ENCODE measurements around the gene RAB3C.

The RAB3C gene

DNA sequence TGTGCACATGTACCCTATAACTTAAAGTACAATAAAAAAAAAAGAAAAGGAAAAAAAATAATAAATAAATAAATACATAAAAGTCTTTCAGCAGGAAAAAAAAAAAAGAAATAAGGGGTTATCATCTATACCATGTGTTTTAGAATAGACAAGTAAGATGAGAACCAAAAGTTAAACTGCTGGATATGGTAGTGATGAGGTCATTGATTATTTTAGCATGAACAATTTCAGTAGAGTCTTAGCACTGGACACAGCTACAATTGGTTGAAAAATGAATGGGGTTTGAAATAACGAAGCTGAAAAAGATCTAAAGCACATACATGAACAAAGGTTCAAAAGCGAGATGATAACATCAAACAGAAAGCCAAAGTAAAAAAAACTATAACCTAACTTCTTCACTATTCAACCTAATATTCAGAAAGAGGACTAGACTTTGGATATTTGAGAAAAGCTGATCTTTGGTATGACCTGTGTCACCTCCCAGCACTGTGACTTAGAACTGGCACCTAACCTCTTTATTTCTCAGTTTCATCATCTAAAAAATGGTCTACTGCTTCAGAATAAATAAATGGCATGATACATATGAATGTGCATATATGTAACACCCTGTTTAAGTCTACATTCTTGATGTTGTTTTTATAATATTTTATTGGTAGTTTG is 133.3 kb downstream of the RAB3C start:
- DNase-seq (ENCODE audit: low read depth): no peak
- no peak overlapping the region for H3K4me3 ChIP-seq (ENCODE audit: low read depth, low read length)

DNA sequence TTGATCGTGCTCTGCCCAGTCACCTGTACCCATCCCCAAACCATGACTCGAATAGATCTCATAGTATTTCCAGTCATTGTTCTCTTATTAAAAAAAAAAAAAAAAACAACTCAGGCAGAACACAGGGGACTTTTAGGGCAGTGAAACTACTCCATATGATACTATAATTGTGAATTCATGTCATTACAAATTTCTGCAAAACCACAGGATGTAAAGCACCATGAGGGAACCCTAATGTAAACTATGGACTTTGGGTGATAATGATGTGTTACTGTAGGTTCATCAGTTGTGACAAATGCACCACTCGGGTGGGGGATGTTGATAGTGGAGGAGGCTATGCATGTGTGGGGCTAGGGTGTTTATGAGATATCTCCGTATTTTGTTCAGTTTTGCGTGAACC is 133.8 kb downstream of the RAB3C start:
- no peak for DNase-seq (ENCODE audit: low read depth)
- H3K4me3 ChIP-seq (ENCODE audit: low read depth, low read length): no peak overlapping the region

DNA sequence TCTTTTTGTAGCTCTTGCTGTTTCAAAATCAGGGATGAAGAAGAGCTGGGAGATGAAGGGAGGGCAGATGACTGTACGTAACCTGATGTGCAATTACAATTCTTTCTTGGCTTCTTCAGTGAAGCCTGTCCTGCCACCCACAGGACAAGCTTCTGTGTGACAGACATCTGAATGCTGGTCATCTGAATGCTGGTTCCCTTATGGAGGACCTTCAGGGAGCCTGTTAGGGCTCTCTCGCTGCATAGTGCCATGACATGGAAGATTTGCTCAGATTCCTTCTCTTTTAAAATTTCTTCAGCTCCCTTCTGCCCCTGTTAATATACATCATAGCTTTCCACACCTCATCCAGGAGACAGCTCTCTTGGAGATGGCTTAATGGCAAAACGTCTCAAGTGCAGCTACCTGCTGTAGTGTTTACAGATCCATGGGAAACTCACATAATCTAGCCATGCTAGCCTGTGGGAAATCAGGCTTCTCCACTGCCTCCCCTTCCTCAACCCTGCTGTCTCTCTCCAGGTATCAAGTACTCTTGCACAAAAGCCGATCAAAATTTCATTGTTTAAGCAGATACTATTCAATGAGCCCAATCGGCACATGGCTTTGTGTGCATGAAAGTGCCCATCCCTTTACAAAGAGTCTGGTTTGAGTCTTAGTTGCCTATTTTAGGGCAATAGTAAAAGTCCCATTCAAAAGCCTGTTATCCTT is 134.6 kb downstream of the RAB3C start:
- H3K4me3 ChIP-seq (ENCODE audit: low read depth, low read length): no peak overlapping the region
- no peak for DNase-seq (ENCODE audit: low read depth)

DNA sequence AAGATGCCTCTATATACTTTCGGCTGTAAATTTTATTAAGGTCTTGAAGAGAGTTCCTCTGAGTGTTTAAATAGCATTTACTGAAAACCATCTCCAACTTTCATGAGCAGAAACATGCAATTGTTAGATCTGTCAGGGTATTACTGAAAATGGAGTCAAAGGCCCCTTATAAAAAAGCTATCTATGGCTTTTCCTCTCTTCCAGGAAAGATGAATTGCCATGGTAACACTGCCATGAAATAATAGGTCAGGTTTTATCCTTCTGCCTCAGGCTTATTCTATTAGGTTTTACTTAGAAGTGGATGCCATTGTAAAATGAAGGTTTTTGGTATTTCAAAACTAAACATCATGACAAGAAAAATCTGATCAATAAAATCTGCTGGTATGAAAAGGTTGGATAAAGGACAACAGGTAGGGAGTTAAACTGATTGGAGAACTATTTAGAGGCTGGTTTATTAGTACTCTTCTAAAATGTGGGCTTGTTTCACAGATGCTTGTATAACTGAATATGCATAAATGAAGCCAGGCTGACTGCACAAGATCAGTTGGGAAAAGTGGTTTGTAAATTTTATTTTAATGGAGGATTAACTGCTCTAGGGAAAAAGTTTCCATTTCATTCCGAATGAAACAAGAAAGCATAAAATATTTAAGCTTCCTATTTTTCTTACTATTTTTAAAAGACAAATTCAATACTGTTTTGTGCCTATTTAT is 135.5 kb downstream of the RAB3C start:
- no peak overlapping the region for H3K4me3 ChIP-seq (ENCODE audit: low read depth, low read length)
- DNase-seq (ENCODE audit: low read depth): no peak

DNA sequence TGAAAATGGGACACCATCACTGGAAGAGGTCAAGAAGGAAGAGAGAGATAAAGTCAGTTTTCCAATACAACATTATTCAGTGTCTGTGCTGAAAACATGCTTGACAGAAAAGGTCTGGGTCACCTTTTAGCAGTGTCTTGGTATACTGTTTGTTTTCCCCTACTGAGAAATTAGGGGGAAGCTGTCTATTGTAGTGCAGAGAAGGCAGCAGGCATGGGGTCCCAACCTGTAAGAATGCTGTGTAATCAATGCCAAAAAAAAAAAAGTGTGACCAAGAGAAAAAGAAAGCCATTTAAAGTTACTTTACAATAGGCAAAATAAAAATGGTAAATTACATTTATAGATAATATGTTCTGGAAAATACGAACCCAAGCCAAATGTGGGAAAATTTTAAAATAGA is 139.3 kb downstream of the RAB3C start:
- no peak overlapping the region for H3K4me3 ChIP-seq (ENCODE audit: low read depth, low read length)
- no peak for DNase-seq (ENCODE audit: low read depth)

DNA sequence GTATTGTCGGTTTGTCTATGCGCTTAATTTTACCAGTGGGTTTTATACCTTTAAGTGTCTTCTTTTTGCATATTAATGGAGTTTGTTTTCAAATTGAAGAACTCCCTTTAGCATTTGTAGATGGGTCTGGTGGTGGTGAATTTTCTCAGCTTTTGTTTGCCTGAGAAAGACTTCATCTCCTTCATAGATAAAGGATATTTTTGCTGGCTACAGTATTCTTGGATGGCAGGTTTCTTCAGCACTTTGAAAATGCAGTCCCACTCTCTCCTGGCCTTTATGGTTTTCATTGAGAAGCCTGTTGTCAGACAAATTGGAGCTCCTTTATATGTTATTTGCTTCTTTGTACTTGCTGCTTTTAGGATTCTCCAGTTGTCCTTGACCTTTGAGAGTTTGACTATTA is 142.1 kb downstream of the RAB3C start:
- no peak overlapping the region for H3K4me3 ChIP-seq (ENCODE audit: low read depth, low read length)
- DNase-seq (ENCODE audit: low read depth): no peak

DNA sequence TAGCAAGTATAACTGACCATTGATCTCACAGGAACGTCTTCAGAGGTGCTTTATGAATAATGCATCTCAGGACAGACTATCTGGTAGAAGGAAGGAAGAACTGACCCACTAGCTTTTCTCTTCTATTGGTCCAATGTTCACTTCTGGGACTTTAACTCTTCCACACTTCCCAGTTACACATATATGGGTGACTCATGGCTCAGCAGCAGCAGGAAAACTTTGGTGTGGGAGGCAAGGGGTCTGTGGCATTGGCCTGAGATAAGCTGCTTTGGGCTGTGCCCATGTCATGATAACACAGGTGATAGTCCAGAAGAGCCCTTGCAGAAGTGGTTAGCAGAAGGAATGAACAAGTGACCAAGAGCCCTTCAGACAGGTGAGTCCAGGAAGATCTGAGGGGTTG is 148.8 kb downstream of the RAB3C start:
- no peak for DNase-seq (ENCODE audit: low read depth)
- H3K4me3 ChIP-seq (ENCODE audit: low read depth, low read length): no peak overlapping the region

DNA sequence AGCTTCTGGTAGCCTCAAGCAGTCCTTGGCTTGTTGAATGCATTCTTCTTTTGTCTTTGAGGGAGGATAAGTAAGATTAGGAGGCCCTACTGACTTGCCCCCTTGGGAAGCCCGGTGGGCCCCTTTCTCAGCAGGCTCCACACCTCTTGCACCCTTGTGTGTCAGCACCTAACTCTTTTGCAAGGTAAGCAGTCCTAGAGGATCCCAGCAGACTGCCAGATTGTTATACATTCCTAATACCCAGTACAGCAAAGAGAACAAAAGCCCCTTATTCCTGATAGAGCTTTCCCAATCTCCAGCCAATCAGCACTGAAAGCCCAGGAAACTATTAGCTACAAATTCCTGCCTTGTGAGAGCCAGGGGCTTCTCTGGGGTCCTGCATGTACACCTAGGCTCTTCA is 152.8 kb downstream of the RAB3C start:
- H3K4me3 ChIP-seq (ENCODE audit: low read depth, low read length): no peak overlapping the region
- no peak for DNase-seq (ENCODE audit: low read depth)

DNA sequence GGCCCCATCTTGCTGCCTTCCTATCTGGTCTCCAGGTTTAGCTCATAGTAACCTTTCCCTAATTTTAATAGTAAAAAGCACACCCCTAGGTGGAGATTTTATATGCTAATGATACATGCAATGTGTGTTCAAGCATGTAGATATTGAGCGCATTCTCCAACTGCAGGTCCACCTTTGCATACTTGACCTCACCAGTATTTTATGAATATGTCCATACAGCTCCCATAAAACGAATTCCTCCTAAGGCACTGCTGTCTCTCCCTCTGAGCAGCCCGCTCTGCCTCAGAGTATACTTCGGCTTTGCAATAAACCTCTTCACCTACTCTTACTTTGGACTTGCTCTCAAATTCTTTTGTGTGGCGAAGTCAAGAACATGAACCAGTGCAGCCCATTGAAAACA is 153.3 kb downstream of the RAB3C start:
- DNase-seq (ENCODE audit: low read depth): no peak
- no peak overlapping the region for H3K4me3 ChIP-seq (ENCODE audit: low read depth, low read length)

DNA sequence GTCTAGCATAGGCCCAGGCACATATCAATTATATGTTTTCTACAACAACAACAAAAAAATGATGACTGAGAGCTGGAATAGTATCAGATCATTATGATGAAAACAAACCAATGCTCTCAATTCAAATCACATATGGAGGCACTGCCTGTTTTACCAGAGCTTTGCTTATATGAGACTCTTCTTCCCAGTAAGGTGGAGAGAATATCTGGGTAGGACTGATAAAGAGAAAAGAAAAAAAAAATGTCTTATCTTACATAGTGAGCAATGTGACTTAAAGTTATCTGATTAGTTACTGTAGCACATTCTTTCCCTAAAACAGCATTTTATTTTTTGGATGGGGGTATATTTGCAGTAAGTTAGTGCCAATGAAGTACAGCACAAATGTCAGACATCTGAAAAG is 154.8 kb downstream of the RAB3C start:
- DNase-seq (ENCODE audit: low read depth): no peak
- no peak overlapping the region for H3K4me3 ChIP-seq (ENCODE audit: low read depth, low read length)

DNA sequence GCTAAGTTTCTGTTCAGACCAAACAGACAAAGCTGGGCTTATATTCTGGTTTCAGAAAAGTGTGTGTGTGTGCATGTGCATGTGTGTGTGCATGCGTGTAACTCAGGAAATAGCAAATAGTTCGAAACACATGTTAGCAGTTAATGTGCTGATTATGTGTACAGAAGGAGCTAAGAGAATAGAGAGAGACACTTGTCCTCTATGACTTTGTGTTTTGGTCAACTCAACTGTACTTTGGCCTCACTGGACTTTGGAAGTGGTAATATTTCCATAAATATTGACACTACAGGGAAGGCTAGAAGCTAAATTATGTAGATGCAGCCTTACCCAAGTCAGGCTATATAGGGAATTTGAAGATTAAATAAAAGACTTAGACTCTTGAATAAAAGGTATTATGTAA is 155.5 kb downstream of the RAB3C start:
- DNase-seq (ENCODE audit: low read depth): no peak
- H3K4me3 ChIP-seq (ENCODE audit: low read depth, low read length): no peak overlapping the region

DNA sequence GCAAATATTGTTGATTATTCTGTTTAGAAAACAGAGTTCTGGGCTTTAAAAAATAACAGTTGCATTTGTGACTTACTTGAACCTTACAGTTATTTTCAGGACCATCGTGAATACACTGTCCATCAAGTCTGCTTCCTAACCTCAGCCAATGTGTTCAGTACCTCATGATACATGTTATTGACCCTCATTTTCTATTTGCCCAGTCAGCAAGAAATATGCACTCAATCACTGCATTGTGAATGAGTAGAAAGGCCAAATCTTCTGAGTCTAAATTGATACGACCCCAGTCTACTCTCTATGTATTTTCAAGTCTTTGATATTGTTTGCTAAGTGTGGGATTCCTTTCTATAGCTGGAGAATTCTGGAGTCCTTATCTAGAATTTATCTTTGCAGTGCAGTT is 156.2 kb downstream of the RAB3C start:
- no peak for DNase-seq (ENCODE audit: low read depth)

DNA sequence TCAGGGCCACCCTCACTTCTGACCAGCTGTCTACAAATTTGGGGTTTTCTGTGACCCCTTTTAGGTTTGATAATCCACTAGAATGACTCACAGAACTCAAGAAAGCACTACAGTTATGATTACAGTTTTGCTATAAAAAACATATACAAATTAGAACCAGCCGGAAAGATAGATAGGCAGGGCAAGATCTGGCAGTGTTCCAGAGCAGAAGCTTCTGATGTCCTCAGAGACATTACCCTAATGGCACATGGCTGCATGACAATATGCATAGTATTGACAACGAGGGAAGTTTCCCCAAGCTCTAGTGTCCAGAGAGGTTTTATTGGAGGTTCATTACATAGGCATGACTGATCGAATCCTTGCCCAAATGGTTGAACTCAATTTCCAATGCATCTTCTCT is 158.1 kb downstream of the RAB3C start:
- no peak overlapping the region for H3K4me3 ChIP-seq (ENCODE audit: low read depth, low read length)
- no peak for DNase-seq (ENCODE audit: low read depth)

More for the DNA sequence above, 156.2 kb downstream of the RAB3C start:
- no peak overlapping the region for H3K4me3 ChIP-seq (ENCODE audit: low read depth, low read length)

DNA sequence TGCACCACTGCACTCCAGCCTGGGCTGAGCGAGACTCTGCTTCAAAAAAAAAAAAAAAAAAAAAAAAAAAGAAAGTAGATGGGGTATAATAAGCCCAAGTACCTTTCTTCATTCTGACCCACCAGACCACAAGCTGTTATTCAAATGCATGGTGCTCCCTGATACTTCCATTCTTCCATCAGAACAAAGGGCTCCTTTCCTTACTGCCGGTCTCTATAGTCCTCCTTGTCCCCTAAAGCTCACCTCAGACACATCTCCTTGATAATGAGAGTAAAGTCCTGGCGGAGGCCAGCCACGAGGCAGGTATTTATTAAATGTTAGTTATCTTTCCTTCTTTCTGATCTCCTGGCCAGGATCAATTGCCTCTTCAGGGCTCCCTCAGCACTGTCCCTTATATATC is 162.5 kb downstream of the RAB3C start:
- no peak for DNase-seq (ENCODE audit: low read depth)

DNA sequence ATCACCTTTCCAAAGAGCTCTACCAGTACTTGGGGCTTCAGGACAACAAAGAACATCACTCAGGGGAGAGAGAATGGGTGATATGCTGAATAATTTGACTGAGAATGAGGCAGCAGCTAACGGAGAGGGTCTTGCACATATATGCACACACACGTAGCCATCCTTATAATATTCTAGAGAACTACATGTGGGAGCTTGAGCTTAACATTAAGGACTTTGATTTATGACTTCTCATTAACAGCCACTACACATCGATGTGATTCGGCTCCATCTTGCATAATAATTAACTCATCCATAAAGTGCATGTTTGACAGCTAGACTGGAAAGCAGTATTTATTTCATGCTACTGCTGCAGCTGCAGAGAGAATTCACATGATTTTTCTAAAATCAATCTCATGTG is 163.4 kb downstream of the RAB3C start:
- no peak for DNase-seq (ENCODE audit: low read depth)
- no peak overlapping the region for H3K4me3 ChIP-seq (ENCODE audit: low read depth, low read length)

More for the DNA sequence above, 162.5 kb downstream of the RAB3C start:
- H3K4me3 ChIP-seq (ENCODE audit: low read depth, low read length): no peak overlapping the region

DNA sequence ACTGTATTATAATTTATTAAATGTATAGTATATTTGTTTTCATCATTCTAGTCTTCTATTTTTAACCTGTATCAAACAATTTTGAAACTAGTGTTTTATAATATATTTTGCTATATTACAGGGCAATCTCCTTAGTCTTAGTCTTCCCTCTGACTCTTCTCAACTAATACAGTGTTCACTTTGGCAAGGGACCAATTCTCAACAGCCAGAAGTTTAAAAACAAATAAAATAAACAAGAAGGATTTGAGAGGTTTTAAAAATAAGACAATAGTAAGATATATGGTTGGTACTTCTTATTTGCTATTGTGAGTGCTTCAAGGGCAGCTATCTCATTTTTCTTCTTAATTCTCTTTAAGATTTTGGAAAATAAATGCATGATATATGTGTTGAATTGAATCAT is 167.2 kb downstream of the RAB3C start:
- no peak overlapping the region for H3K4me3 ChIP-seq (ENCODE audit: low read depth, low read length)
- no peak for DNase-seq (ENCODE audit: low read depth)

DNA sequence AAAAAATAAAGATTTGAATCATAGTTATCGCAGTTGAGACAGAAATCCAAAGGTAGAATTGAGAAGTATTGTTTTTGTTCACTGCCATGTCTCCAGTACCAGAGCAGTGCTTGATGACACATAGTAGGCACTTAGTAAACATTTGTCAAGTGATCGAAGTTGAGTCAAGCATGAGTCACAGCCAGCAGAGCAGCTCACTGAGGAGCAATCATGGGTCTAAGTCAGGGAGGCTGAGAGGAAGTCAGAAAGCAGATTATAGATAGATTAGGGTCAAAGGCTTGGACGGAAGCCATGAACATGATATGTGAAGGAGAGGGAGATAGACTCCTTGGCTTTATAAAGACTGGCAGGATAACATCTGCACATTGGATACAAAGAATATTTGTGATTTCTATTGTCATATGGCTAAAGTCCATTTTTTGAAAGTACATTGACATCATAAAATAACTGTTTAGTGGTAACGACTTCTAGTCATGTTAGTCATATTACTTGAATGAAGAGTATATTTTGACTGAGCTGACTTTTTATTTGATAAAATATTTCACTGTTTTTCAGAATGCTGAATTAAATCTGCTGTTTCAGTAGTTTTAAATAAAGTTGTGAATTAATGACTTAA is 168.5 kb downstream of the RAB3C start:
- no peak overlapping the region for H3K4me3 ChIP-seq (ENCODE audit: low read depth, low read length)
- DNase-seq (ENCODE audit: low read depth): no peak

DNA sequence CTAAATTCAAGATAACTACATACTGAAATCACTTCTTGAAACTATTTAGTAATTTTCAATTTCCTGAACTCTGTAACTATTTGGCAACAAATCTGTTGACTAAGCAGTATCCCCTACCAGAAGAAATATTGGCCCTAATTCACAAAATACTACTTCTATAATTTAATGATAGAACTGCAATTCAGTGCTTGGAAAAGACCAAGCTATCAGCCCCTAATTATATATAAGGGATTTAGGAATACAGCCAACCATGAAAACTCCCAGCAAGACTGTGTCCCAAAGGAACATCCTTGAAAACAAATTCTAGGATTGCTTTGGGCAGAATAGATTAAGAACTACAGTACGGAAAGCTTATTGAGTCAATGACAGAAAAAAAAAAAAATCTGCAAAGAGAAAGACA is 169.2 kb downstream of the RAB3C start:
- H3K4me3 ChIP-seq (ENCODE audit: low read depth, low read length): no peak overlapping the region
- DNase-seq (ENCODE audit: low read depth): no peak

DNA sequence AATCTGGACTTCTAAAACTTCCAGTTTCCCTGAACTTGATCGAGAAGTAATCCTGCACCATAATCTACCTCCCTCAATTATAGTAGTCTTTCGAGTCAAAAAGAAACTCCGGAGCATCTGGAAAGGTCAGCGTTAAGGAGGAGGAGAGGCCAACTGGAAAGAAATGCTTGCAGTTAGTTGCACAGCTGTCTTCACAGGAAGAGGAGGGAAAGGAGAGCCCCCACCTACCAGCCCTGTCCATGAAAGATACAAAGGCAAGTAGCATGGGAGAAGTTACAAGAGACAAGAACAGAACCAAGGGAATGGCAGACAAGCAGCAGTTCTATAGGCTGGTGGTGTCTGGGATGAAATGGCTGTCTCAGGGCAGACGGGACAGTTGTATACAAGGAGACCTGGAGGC is 170.6 kb downstream of the RAB3C start:
- no peak overlapping the region for H3K4me3 ChIP-seq (ENCODE audit: low read depth, low read length)
- no peak for DNase-seq (ENCODE audit: low read depth)

DNA sequence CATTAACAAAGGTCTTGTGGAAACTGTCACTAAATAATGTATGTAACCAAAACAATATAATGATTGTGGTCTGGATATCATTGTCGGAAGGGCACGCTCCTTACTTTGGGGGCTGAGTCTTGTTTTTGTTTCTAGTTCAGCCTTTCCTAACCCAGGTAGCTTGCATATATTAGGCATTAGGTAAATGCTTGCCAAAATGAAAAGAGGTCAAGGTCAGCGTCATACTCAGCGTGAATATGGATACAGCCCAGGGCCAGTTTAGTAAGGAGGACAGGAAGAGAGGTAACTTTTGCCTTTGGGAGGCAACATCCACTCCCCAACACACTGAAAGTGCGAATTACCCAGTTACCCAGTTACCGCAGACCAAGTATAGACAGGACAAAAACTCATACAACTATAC is 171.4 kb downstream of the RAB3C start:
- H3K4me3 ChIP-seq (ENCODE audit: low read depth, low read length): no peak overlapping the region
- no peak for DNase-seq (ENCODE audit: low read depth)

Measured in skeletal muscle cell (primary cell).